SK-N-SH treated with all-trans-retinoic acid at 6 μM for 48 hours (cell line): ENCODE results near the gene MEX3B.

ENCODE experiments used
- ESRRG ChIP-seq: fragments of 250-450 bp; sonication (Bioruptor Pico); IDR thresholded peaks from 2 replicates; pipeline ENCODE4 v1.6.1; 2021; ENCODE audit warnings: mild to moderate bottlenecking
- OSR1 ChIP-seq: fragments of 250-450 bp; sonication (Bioruptor Pico); IDR thresholded peaks from 2 replicates; pipeline ENCODE4 v1.8.0; 2022; ENCODE audit warnings: moderate library complexity, mild to moderate bottlenecking, inconsistent platforms
- RARB ChIP-seq: fragments of 250-450 bp; sonication (Bioruptor Pico); IDR thresholded peaks from 2 replicates; pipeline ENCODE4 v1.8.0; 2021; ENCODE audit warnings: mild to moderate bottlenecking, moderate library complexity
- ZNF565 ChIP-seq: fragments of 450-650 bp; formaldehyde crosslinking; conservative IDR thresholded peaks from 2 replicates; pipeline ENCODE4 v1.5.0; 2020; ENCODE audit warnings: low read depth, mild to moderate bottlenecking, moderate library complexity

DNA sequence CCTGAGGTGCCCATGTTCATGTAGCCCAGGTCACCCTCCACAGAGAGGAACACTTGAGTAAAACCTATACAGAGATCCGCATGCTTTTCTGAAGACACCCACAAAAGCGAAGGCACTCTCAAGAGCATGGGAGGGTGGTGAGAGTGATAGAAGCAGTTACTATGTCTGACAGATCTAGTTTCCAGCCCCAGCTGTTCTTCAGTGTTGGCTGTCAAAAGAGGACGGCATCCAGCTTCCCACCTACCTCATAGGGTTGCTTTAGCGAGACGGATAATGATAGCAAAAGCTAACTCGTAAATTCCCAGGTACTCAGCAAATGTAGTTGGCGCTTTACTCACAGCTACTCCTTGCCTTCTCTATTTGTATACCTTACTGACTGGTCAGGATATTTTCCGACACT lies 3.0 kb upstream of the MEX3B start:
- no peak for TF ChIP-seq ESRRG (CRISPR knock-in tag)
- no peak for TF ChIP-seq OSR1 (CRISPR knock-in tag)
- no peak for TF ChIP-seq RARB (CRISPR knock-in tag)
- TF ChIP-seq ZNF565 (CRISPR knock-in tag): no peak
